H9 (cell line): Measurements from ENCODE around the gene BIRC6. TPM values are rescaled to one million over a fixed set of nuclear protein-coding genes. Genes with fewer than 3 reads are reported as not detected.

Experiments used
- DNase-seq: peaks from one replicate; pipeline ENCODE4 v3.0.0-alpha.2; 2017
- H2AFZ ChIP-seq: one replicate; pipeline ENCODE4 v1.6.1; 2013; ENCODE audit warnings: mild to moderate bottlenecking, low read length, control low read depth, moderate library complexity
- H2AK5ac ChIP-seq: 2 replicates; pipeline ENCODE4 v1.6.1; 2013; ENCODE audit warnings: low read length, control low read depth, mixed read lengths; ENCODE audit not compliant: insufficient read length
- H2BK120ac ChIP-seq: one replicate; pipeline ENCODE4 v1.6.1; 2013; ENCODE audit warnings: low read depth, mild to moderate bottlenecking, low read length, control low read depth, inconsistent platforms; ENCODE audit not compliant: poor library complexity, severe bottlenecking
- H2BK12ac ChIP-seq: 2 replicates; pipeline ENCODE4 v1.6.1; 2013; ENCODE audit warnings: low read length, control low read depth, mixed read lengths, low read depth; ENCODE audit not compliant: insufficient read length
- H2BK15ac ChIP-seq: 2 replicates; pipeline ENCODE4 v1.6.1; 2013; ENCODE audit warnings: low read depth, low read length, control low read depth
- H2BK20ac ChIP-seq: one replicate; pipeline ENCODE4 v1.6.1; 2013; ENCODE audit warnings: low read depth, mild to moderate bottlenecking, low read length, control low read depth, inconsistent platforms; ENCODE audit not compliant: poor library complexity, severe bottlenecking
- H2BK5ac ChIP-seq: 2 replicates; pipeline ENCODE4 v1.6.1; 2013; ENCODE audit warnings: low read length, control low read depth, mixed read lengths; ENCODE audit not compliant: insufficient read length
- H3K14ac ChIP-seq: 2 replicates; pipeline ENCODE4 v1.6.1; 2013; ENCODE audit warnings: low read length, control low read depth; ENCODE audit not compliant: insufficient read depth
- H3K18ac ChIP-seq: 2 replicates; pipeline ENCODE4 v1.6.1; 2013; ENCODE audit warnings: low read depth, mild to moderate bottlenecking, mixed read lengths, low read length, control low read depth; ENCODE audit not compliant: insufficient read length
- H3K23ac ChIP-seq: 2 replicates; pipeline ENCODE4 v1.6.1; 2013; ENCODE audit warnings: low read length, control low read depth, mixed read lengths, low read depth; ENCODE audit not compliant: insufficient read length
- H3K23me2 ChIP-seq: 2 replicates; pipeline ENCODE4 v1.6.1; 2013; ENCODE audit warnings: low read depth, mild to moderate bottlenecking, mixed read lengths, low read length, control low read depth; ENCODE audit not compliant: insufficient read length, poor library complexity, severe bottlenecking
- H3K27ac ChIP-seq: 2 replicates; pipeline ENCODE4 v1.5.1; 2013; ENCODE audit warnings: low read length, control low read depth, mixed read lengths, low read depth; ENCODE audit not compliant: insufficient read length
- H3K27me3 ChIP-seq: 2 replicates; pipeline ENCODE4 v1.6.1; 2013; ENCODE audit warnings: low read length, control low read depth, inconsistent platforms; ENCODE audit not compliant: insufficient read depth
- H3K4ac ChIP-seq: 2 replicates; pipeline ENCODE4 v1.6.1; 2013; ENCODE audit warnings: low read depth, mild to moderate bottlenecking, control low read depth, inconsistent platforms, low read length, moderate library complexity
- H3K4me1 ChIP-seq: 2 replicates; pipeline ENCODE4 v1.6.1; 2013; ENCODE audit warnings: low read length, control low read depth, inconsistent platforms; ENCODE audit not compliant: insufficient read depth
- H3K4me2 ChIP-seq: 2 replicates; pipeline ENCODE4 v1.6.1; 2013; ENCODE audit warnings: low read length, control low read depth, mixed read lengths; ENCODE audit not compliant: insufficient read length, insufficient read depth
- H3K56ac ChIP-seq: 2 replicates; pipeline ENCODE4 v1.6.1; 2013; ENCODE audit warnings: low read depth, mild to moderate bottlenecking, mixed read lengths, low read length, control low read depth; ENCODE audit not compliant: insufficient read length
- H3K79me1 ChIP-seq: 2 replicates; pipeline ENCODE4 v1.6.1; 2013; ENCODE audit warnings: low read depth, mild to moderate bottlenecking, moderate library complexity, low read length, control low read depth, inconsistent platforms; ENCODE audit not compliant: insufficient read depth, poor library complexity, severe bottlenecking
- H3K79me2 ChIP-seq: 2 replicates; pipeline ENCODE4 v1.6.1; 2013; ENCODE audit warnings: low read length, control low read depth, inconsistent platforms; ENCODE audit not compliant: insufficient read depth
- H3K9ac ChIP-seq: 2 replicates; pipeline ENCODE4 v1.6.1; 2013; ENCODE audit warnings: low read length, control low read depth, mixed read lengths; ENCODE audit not compliant: insufficient read length; ENCODE audit errors: extremely low read depth
- H3K9me3 ChIP-seq: one replicate; pipeline ENCODE4 v1.6.1; 2013; ENCODE audit warnings: low read depth, low read length, inconsistent platforms; ENCODE audit not compliant: control insufficient read depth
- H3T11ph ChIP-seq: one replicate; pipeline ENCODE4 v1.6.1; 2013; ENCODE audit warnings: mild to moderate bottlenecking, low read length, control low read depth, inconsistent platforms
- H4K20me1 ChIP-seq: one replicate; pipeline ENCODE4 v1.6.1; 2013; ENCODE audit not compliant: control insufficient read depth, insufficient read length, insufficient read depth
- H4K5ac ChIP-seq: 2 replicates; pipeline ENCODE4 v1.6.1; 2013; ENCODE audit warnings: low read depth, mild to moderate bottlenecking, mixed read lengths, low read length, control low read depth; ENCODE audit not compliant: insufficient read length
- H4K8ac ChIP-seq: replicated peaks from 2 replicates; pipeline ENCODE4 v1.6.1; 2013; ENCODE audit warnings: low read length, control low read depth, mixed read lengths, low read depth; ENCODE audit not compliant: insufficient read length
- H4K91ac ChIP-seq: 2 replicates; pipeline ENCODE4 v1.6.1; 2013; ENCODE audit warnings: low read depth, mild to moderate bottlenecking, moderate library complexity, mixed read lengths, low read length, control low read depth; ENCODE audit not compliant: insufficient read length
- H3K27ac Mint-ChIP-seq, 3 experiments: 2 replicates in 2 of 3; 3 replicates in 1 of 3; pipeline ENCODE4 v1.8.0; 2020 to 2021; ENCODE audit warnings: mixed read lengths in 3 of 3, mild to moderate bottlenecking in 1 of 3, moderate library complexity in 1 of 3
- H3K27me3 Mint-ChIP-seq: 2 replicates; pipeline ENCODE4 v1.8.0; 2021; ENCODE audit warnings: low read depth, mild to moderate bottlenecking, moderate library complexity, mixed read lengths
- H3K36me3 Mint-ChIP-seq, 3 experiments: 2 replicates in 2 of 3; 3 replicates in 1 of 3; pipeline ENCODE4 v1.8.0; 2020 to 2021; ENCODE audit warnings: low read depth in 3 of 3, mixed read lengths in 3 of 3; ENCODE audit not compliant: insufficient read depth in 1 of 3
- H3K4me1 Mint-ChIP-seq, 2 experiments: 2 replicates each; pipeline ENCODE4 v1.8.0; 2020; ENCODE audit warnings: mixed read lengths in 2 of 2
- H3K4me3 Mint-ChIP-seq, 2 experiments: 2 replicates in 1 of 2; 3 replicates in 1 of 2; pipeline ENCODE4 v1.8.0; 2020 to 2021; ENCODE audit warnings: mild to moderate bottlenecking in 2 of 2, mixed read lengths in 2 of 2, moderate library complexity in 1 of 2
- H3K9me3 Mint-ChIP-seq, 2 experiments: 2 replicates in 1 of 2; 3 replicates in 1 of 2; pipeline ENCODE4 v1.8.0; 2020; ENCODE audit warnings: mild to moderate bottlenecking in 2 of 2, mixed read lengths in 2 of 2, moderate library complexity in 1 of 2
- whole genome bisulfite sequencing: extraction: QIAGEN DNeasy Blood & Tissue Kit; methylation state at CpG from one replicate; pipeline ENCODE4 v1.1.7; 2013; ENCODE audit warnings: missing lambda C conversion rate, low lambda C conversion rate, mixed read lengths; ENCODE audit not compliant: insufficient read length; ENCODE audit errors: extremely low coverage; 5-methylcytosine and 5-hydroxymethylcytosine counted together
- total RNA-seq: library from RNA; stranded (reverse); gene quantifications from 2 replicates; pipeline ENCODE4 v1.2.1, GENCODE V29; 2021
- TF ChIP-seq, protein P1 (sequence below): fragments of 200-600 bp; sonication (generic); conservative IDR thresholded peaks from 3 replicates; pipeline ENCODE4 v1.8.0; 2021; ENCODE audit warnings: antibody characterized with exemption, mild to moderate bottlenecking

Gene BIRC6
- total RNA-seq, 1 experiment from 2014 or later: 78.8 TPM

DNA sequence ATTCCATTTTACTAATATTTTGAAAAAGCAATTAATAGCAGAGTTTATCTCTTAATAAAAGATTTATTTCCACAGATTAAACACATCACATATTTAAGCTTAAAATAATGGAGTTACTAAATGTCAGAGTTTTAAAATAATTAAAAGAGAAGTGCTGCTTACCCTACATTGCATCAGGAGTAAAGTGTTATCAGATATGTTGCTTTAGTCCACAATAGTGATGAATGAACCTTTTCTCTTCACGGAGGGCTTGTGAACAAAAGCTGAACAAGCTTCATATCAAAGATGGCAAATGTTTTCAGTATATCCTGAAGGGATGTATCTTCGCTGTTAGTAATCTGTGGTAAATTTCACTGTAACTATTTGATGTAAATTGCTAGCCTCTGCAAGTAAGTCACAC, 201.7 kb downstream of the BIRC6 start:
- Histone ChIP-seq H2BK12ac (no peak overlapping the region), H4K20me1 (no peaks in the 10 kb centered on the region), H3K18ac (no peak overlapping the region), H2BK5ac (no peak overlapping the region), H3K4me2 (no peak overlapping the region), H4K5ac (no peak overlapping the region), H3K56ac (no peak overlapping the region), H3T11ph (no peak overlapping the region), H3K23ac (no peak overlapping the region), H3K79me2 (no peaks in the 10 kb centered on the region), H3K23me2 (no peaks in the 10 kb centered on the region), H2BK20ac (no peak overlapping the region), H2BK120ac (no peak overlapping the region), H3K79me1 (no peaks in the 10 kb centered on the region), H2AFZ (no peak overlapping the region), H4K8ac (no peak overlapping the region), H3K27ac (no peak overlapping the region), H3K4me1 (no peaks in the 10 kb centered on the region), H3K9ac (no peak overlapping the region), H2AK5ac (no peak overlapping the region), H3K27me3 (no peaks in the 10 kb centered on the region), H3K4ac (no peak overlapping the region), H3K14ac (no peak overlapping the region), H2BK15ac (no peak overlapping the region), H3K9me3 (no peaks in the 10 kb centered on the region), H4K91ac (no peak overlapping the region)
- H3K4me1 Mint-ChIP-seq: no peaks in the 10 kb centered on the region
- no peak overlapping the region for H3K4me3 Mint-ChIP-seq
- DNase-seq: no peak
- no peaks in the 10 kb centered on the region for H3K9me3 Mint-ChIP-seq
- H3K36me3 Mint-ChIP-seq: peaks cover 0 to 14% (median 4%) of the 10 kb centered on the region in 3 experiments; a peak in 4 of 7 replicates
- no peak overlapping the region for H3K27ac Mint-ChIP-seq
- TF ChIP-seq, protein P1, sequence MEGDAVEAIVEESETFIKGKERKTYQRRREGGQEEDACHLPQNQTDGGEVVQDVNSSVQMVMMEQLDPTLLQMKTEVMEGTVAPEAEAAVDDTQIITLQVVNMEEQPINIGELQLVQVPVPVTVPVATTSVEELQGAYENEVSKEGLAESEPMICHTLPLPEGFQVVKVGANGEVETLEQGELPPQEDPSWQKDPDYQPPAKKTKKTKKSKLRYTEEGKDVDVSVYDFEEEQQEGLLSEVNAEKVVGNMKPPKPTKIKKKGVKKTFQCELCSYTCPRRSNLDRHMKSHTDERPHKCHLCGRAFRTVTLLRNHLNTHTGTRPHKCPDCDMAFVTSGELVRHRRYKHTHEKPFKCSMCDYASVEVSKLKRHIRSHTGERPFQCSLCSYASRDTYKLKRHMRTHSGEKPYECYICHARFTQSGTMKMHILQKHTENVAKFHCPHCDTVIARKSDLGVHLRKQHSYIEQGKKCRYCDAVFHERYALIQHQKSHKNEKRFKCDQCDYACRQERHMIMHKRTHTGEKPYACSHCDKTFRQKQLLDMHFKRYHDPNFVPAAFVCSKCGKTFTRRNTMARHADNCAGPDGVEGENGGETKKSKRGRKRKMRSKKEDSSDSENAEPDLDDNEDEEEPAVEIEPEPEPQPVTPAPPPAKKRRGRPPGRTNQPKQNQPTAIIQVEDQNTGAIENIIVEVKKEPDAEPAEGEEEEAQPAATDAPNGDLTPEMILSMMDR: no peak
- H3K27me3 Mint-ChIP-seq: no peaks in the 10 kb centered on the region
- no CpG with 5 or more reads among the region's 2 CpGs for WGBS
